Liver (tissue), 9 donors: ENCODE measurements around the gene LRRN4CL. TPM values are rescaled to one million over a fixed set of nuclear protein-coding genes. Genes with fewer than 3 reads are reported as not detected.
A peak's percentile ranks its signal among the peaks of the same experiment; 100 is the strongest.

ENCODE experiments used
- DNase-seq: peaks from one replicate; pipeline ENCODE4 v3.0.0-alpha.2; 2017; ENCODE audit warnings: low spot score
- H3K27ac ChIP-seq, 2 donors: one replicate each; pipeline ENCODE4 v1.7.0; 2013; ENCODE audit warnings: inconsistent platforms in 2 of 2, low read length in 2 of 2, control low read depth in 1 of 2, low read depth in 1 of 2, mild to moderate bottlenecking in 1 of 2
- H3K27me3 ChIP-seq, 4 donors: one replicate each; pipeline versions ENCODE4 v1.6.1 to v1.7.0; 2013; ENCODE audit warnings: low read length in 3 of 4, inconsistent platforms in 1 of 4, mild to moderate bottlenecking in 1 of 4, moderate library complexity in 1 of 4; ENCODE audit not compliant: control insufficient read depth in 4 of 4, insufficient read depth in 4 of 4
- H3K36me3 ChIP-seq, 4 donors: one replicate each; pipeline versions ENCODE4 v1.6.1 to v1.7.0; 2013; ENCODE audit warnings: low read length in 3 of 4, mild to moderate bottlenecking in 3 of 4, low read depth in 1 of 4, moderate library complexity in 1 of 4; ENCODE audit not compliant: control insufficient read depth in 4 of 4, insufficient read depth in 3 of 4
- H3K4me1 ChIP-seq, 4 donors: one replicate each; pipeline versions ENCODE4 v1.6.1 to v1.7.0; 2013; ENCODE audit warnings: low read length in 3 of 4, mild to moderate bottlenecking in 3 of 4, moderate library complexity in 1 of 4; ENCODE audit not compliant: control insufficient read depth in 4 of 4, insufficient read depth in 4 of 4
- H3K4me3 ChIP-seq, 3 donors: one replicate each; pipeline versions ENCODE4 v1.6.1 to v1.7.0; 2013; ENCODE audit warnings: low read length in 3 of 3, control low read depth in 1 of 3, low read depth in 1 of 3, mild to moderate bottlenecking in 1 of 3
- H3K9ac ChIP-seq, 2 donors: one replicate each; pipeline ENCODE4 v1.7.0; 2013; ENCODE audit warnings: low read length in 2 of 2, mild to moderate bottlenecking in 2 of 2, moderate library complexity in 2 of 2, control low read depth in 1 of 2, low read depth in 1 of 2
- H3K9me3 ChIP-seq, 4 donors: one replicate each; pipeline versions ENCODE4 v1.6.1 to v1.7.0; 2013; ENCODE audit warnings: low read length in 3 of 4; ENCODE audit not compliant: control insufficient read depth in 4 of 4
- CTCF ChIP-seq: fragments of 150-350 bp; IDR thresholded peaks from 2 replicates; pipeline ENCODE4 v1.5.1; 2017; ENCODE audit warnings: improper control_type of control experiment, low read depth, low read length; ENCODE audit not compliant: missing input control
- EGR1 ChIP-seq, 2 donors: IDR thresholded peaks; 2 replicates each; pipeline ENCODE4 v1.6.1; 2016 to 2018; ENCODE audit warnings: antibody characterized with exemption in 2 of 2, low read depth in 2 of 2
- FOXA2 ChIP-seq: IDR thresholded peaks from 2 replicates; pipeline ENCODE4 v1.6.1; 2016; ENCODE audit warnings: antibody characterized with exemption
- GABPA ChIP-seq, 2 donors: IDR thresholded peaks in 1 of 2; conservative IDR thresholded peaks in 1 of 2; 2 replicates each; pipeline ENCODE4 v1.6.1; 2016; ENCODE audit warnings: antibody characterized with exemption in 2 of 2, mild to moderate bottlenecking in 1 of 2, moderate library complexity in 1 of 2
- HNF4A ChIP-seq, 2 donors: conservative IDR thresholded peaks; 2 replicates each; pipeline ENCODE4 v1.6.1; 2016; ENCODE audit warnings: antibody characterized with exemption in 2 of 2, mild to moderate bottlenecking in 2 of 2
- HNF4G ChIP-seq: IDR thresholded peaks from 2 replicates; pipeline ENCODE4 v1.6.1; 2016; ENCODE audit warnings: antibody characterized with exemption
- JUND ChIP-seq, 2 donors: IDR thresholded peaks; 2 replicates each; pipeline ENCODE4 v1.6.1; 2016; ENCODE audit warnings: antibody characterized with exemption in 2 of 2
- RAD21 ChIP-seq, 2 donors: IDR thresholded peaks; 2 replicates each; pipeline ENCODE4 v1.6.1; 2016; ENCODE audit warnings: antibody characterized with exemption in 2 of 2, mild to moderate bottlenecking in 2 of 2
- REST ChIP-seq: IDR thresholded peaks from 2 replicates; pipeline ENCODE4 v1.6.1; 2016; ENCODE audit warnings: antibody characterized with exemption, mild to moderate bottlenecking
- RXRA ChIP-seq, 2 donors: IDR thresholded peaks; 2 replicates each; pipeline ENCODE4 v1.6.1; 2017 to 2018; ENCODE audit warnings: antibody characterized with exemption in 2 of 2, mild to moderate bottlenecking in 1 of 2
- TAF1 ChIP-seq: conservative IDR thresholded peaks from 2 replicates; pipeline ENCODE4 v1.6.1; 2016; ENCODE audit warnings: antibody characterized with exemption, mild to moderate bottlenecking
- YY1 ChIP-seq: IDR thresholded peaks from 2 replicates; pipeline ENCODE4 v1.6.1; 2016; ENCODE audit warnings: antibody characterized with exemption, mild to moderate bottlenecking
- WGBS: extraction: QIAGEN DNeasy Blood & Tissue Kit; methylation state at CpG from one replicate; pipeline ENCODE4 v1.1.7; 2013; 5-methylcytosine and 5-hydroxymethylcytosine counted together
- polyA plus RNA-seq, 2 donors: library from polyadenylated mRNA; stranded (reverse) in 1 of 2; unstranded in 1 of 2; fragments of 200-250 nt in 1 of 2; fragments of >200 nt in 1 of 2; fragmentation: Nextera tagmentation in 1 of 2; extraction: Ambion mirVana in 1 of 2; gene quantifications; one replicate each; pipeline versions ENCODE4 v1.2.1 to v1.2.3, GENCODE V29; 2013 to 2015
- total RNA-seq, 2 donors: library from RNA; depleted of rRNA; stranded (reverse); fragments of >200 nt; gene quantifications; one replicate each; pipeline ENCODE4 v1.2.3, GENCODE V29; 2014
- TF ChIP-seq, protein P1 (sequence below): IDR thresholded peaks from 2 replicates; pipeline ENCODE4 v1.6.1; 2016; ENCODE audit warnings: antibody characterized with exemption
- TF ChIP-seq, protein P2 (sequence below): IDR thresholded peaks from 2 replicates; pipeline ENCODE4 v1.6.1; 2016; ENCODE audit warnings: antibody characterized with exemption
- TF ChIP-seq, protein P3 (sequence below): IDR thresholded peaks from 2 replicates; pipeline ENCODE4 v1.6.1; 2016; ENCODE audit warnings: antibody characterized with exemption
- donor health status: healthy.
- donor health status: healthy.
- donor health status: healthy.
- donor health status: healthy.
- donor health status: healthy.

Gene LRRN4CL
- total and polyA plus RNA-seq, 4 donors = 0.06 to 0.08 TPM; not detected in 2

DNA sequence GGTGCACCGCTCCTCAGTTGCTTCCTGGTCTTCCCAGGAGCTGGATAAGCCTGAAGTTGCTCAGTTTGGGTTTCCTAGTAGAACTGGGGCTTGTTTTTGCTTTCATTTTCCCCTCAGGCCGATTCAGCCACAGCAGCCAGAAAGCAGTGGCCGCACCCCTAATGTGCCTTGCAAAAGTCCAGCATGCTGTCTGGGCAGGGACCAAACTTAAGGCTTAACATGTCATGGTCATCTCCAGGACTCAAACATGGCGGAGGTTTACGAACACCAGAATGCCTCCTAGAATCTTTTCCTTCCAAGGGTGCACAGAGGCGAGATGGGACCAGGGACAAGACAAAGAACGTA is 20.6 kb upstream of the LRRN4CL start:
- H3K27me3 ChIP-seq = no peaks in the 10 kb centered on the region
- no peaks in the 10 kb centered on the region for H3K9me3 ChIP-seq
- H3K36me3 ChIP-seq = peaks cover 0 to 9% (median 8%) of the 10 kb centered on the region in 4 donors
- TF ChIP-seq JUND (IDR thresholded peaks at IDR 0.05) (no peak), HNF4G (no peak), GABPA (IDR thresholded peaks at IDR 0.05 in 1 of 2, conservative IDR thresholded peaks at IDR 0.05 in 1 of 2) (no peak), HNF4A (conservative IDR thresholded peaks at IDR 0.05) (no peak), REST (no peak), FOXA2 (no peak)
- TF ChIP-seq, protein P1, sequence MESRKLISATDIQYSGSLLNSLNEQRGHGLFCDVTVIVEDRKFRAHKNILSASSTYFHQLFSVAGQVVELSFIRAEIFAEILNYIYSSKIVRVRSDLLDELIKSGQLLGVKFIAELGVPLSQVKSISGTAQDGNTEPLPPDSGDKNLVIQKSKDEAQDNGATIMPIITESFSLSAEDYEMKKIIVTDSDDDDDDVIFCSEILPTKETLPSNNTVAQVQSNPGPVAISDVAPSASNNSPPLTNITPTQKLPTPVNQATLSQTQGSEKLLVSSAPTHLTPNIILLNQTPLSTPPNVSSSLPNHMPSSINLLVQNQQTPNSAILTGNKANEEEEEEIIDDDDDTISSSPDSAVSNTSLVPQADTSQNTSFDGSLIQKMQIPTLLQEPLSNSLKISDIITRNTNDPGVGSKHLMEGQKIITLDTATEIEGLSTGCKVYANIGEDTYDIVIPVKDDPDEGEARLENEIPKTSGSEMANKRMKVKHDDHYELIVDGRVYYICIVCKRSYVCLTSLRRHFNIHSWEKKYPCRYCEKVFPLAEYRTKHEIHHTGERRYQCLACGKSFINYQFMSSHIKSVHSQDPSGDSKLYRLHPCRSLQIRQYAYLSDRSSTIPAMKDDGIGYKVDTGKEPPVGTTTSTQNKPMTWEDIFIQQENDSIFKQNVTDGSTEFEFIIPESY = no peak
- TF ChIP-seq, protein P2, sequence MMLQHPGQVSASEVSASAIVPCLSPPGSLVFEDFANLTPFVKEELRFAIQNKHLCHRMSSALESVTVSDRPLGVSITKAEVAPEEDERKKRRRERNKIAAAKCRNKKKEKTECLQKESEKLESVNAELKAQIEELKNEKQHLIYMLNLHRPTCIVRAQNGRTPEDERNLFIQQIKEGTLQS = no peak
- H3K9ac ChIP-seq = peak overlapping the region; percentile 79 to 91
- peak overlapping the region; percentile 55 to 85 (median 56) for H3K4me3 ChIP-seq
- peaks cover 20 to 73% (median 60%) of the 10 kb centered on the region in 4 donors for H3K4me1 ChIP-seq
- H3K27ac ChIP-seq = peak overlapping the region; percentile 93 to 95
- 65% methylated on average over 7 of the region's 7 CpGs for WGBS
- no peak for DNase-seq

- Histone ChIP-seq H3K9me3 (no peaks in the 10 kb centered on the region), H3K4me1 (peaks cover 20 to 68% (median 56%) of the 10 kb centered on the region in 4 donors), H3K27ac (peak overlapping the region; percentile 93 to 95), H3K4me3 (peak overlapping the region; percentile 55 to 85 (median 56)), H3K9ac (peak overlapping the region; percentile 79 to 93), H3K36me3 (peaks cover 0 to 7% (median 4%) of the 10 kb centered on the region in 4 donors), H3K27me3 (no peaks in the 10 kb centered on the region)
- 5% methylated on average over 47 of the region's 47 CpGs for WGBS
- peak; percentile 93 for DNase-seq
- TF ChIP-seq TAF1 (peak; percentile 86), GABPA (IDR thresholded peaks at IDR 0.05 in 1 of 2, conservative IDR thresholded peaks at IDR 0.05 in 1 of 2) (peak; percentile 44 to 81), RXRA (IDR thresholded peaks at IDR 0.05) (peak; percentile 24 to 51), FOXA2 (peak; percentile 26), HNF4A (conservative IDR thresholded peaks at IDR 0.05) (peak; percentile 7 to 18), CTCF (no peak), JUND (IDR thresholded peaks at IDR 0.05) (no peak), RAD21 (IDR thresholded peaks at IDR 0.05) (peak in 1 of 2 donors; percentile 8), EGR1 (IDR thresholded peaks at IDR 0.05; ENCODE audit: low read depth in 2 of 2) (no peak), YY1 (peak; percentile 100), REST (peak; percentile 62)
- TF ChIP-seq, protein P1 = peak; percentile 85
- TF ChIP-seq, protein P2 = no peak
- TF ChIP-seq, protein P3, sequence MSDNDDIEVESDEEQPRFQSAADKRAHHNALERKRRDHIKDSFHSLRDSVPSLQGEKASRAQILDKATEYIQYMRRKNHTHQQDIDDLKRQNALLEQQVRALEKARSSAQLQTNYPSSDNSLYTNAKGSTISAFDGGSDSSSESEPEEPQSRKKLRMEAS = peak; percentile 57
Observed at GRCh38 chr11:62709247-62710000, 20.1 kb upstream of the LRRN4CL start.
